Keratinocyte (primary cell): ENCODE results near the gene ZBP1. TPM values are rescaled to one million over a fixed set of nuclear protein-coding genes. Genes with fewer than 3 reads are reported as not detected.

Experiments used
- DNase-seq: peaks from one replicate; pipeline ENCODE4 v3.0.0-alpha.2; 2011; ENCODE audit warnings: low read depth, missing footprints, low spot score
- FAIRE-seq: peaks from 2 replicates; lab custom pipeline; 2011; peaks lifted over from hg19 to GRCh38; lab: Jason Lieb, UNC
- H2AFZ ChIP-seq: 2 replicates; pipeline ENCODE4 v1.6.0; 2012; ENCODE audit warnings: low read length, control low read depth, inconsistent platforms; ENCODE audit not compliant: control insufficient read depth
- H3K27ac ChIP-seq: 2 replicates; pipeline ENCODE4 v1.5.1; 2011; ENCODE audit warnings: low read length; ENCODE audit not compliant: control insufficient read depth, insufficient read depth
- H3K27me3 ChIP-seq: 3 replicates; pipeline ENCODE4 v1.6.0; 2011; ENCODE audit warnings: low read length; ENCODE audit not compliant: control insufficient read depth, insufficient read depth; ENCODE audit errors: extremely low read depth
- H3K36me3 ChIP-seq, 2 experiments: 2 replicates in 1 of 2; 3 replicates in 1 of 2; pipeline ENCODE4 v1.5.1; 2011; ENCODE audit warnings: low read length in 2 of 2, mild to moderate bottlenecking in 1 of 2; ENCODE audit not compliant: control insufficient read depth in 2 of 2, insufficient read depth in 2 of 2; ENCODE audit errors: extremely low read depth in 1 of 2
- H3K4me1 ChIP-seq: 3 replicates; pipeline ENCODE4 v1.5.1; 2011; ENCODE audit warnings: low read length; ENCODE audit not compliant: control insufficient read depth, insufficient read depth; ENCODE audit errors: extremely low read depth
- H3K4me2 ChIP-seq: 3 replicates; pipeline ENCODE4 v1.6.0; 2011; ENCODE audit warnings: low read depth, low read length; ENCODE audit not compliant: control insufficient read depth, insufficient read depth; ENCODE audit errors: extremely low read depth
- H3K4me3 ChIP-seq, 3 experiments: fragments of 200-600 bp in 1 of 3; sonication (generic) in 1 of 3; 2 replicates in 2 of 3; 3 replicates in 1 of 3; pipeline ENCODE4 v1.5.1; 2011 to 2016; ENCODE audit warnings: low read length in 3 of 3, mild to moderate bottlenecking in 3 of 3, control low read depth in 2 of 3, inconsistent platforms in 1 of 3, low read depth in 1 of 3, mixed read lengths in 1 of 3, mixed run types in 1 of 3, moderate library complexity in 1 of 3; ENCODE audit not compliant: control insufficient read depth in 2 of 3, insufficient read depth in 2 of 3; ENCODE audit errors: extremely low read depth in 1 of 3
- H3K79me2 ChIP-seq: 2 replicates; pipeline ENCODE4 v1.6.0; 2012; ENCODE audit warnings: low read length; ENCODE audit not compliant: control insufficient read depth, insufficient read depth
- H3K9ac ChIP-seq: 3 replicates; pipeline ENCODE4 v1.6.0; 2011; ENCODE audit warnings: low read length; ENCODE audit not compliant: control insufficient read depth, insufficient read depth; ENCODE audit errors: extremely low read depth
- H3K9me1 ChIP-seq: 3 replicates; pipeline ENCODE4 v1.6.0; 2011; ENCODE audit warnings: low read length; ENCODE audit not compliant: control insufficient read depth, insufficient read depth; ENCODE audit errors: extremely low read depth
- H3K9me3 ChIP-seq: 2 replicates; pipeline ENCODE4 v1.5.1; 2012; ENCODE audit warnings: low read depth, low read length; ENCODE audit not compliant: control insufficient read depth
- H4K20me1 ChIP-seq: 3 replicates; pipeline ENCODE4 v1.6.0; 2011; ENCODE audit warnings: low read length; ENCODE audit not compliant: control insufficient read depth, insufficient read depth; ENCODE audit errors: extremely low read depth
- CTCF ChIP-seq, 3 experiments: IDR thresholded peaks in 1 of 3; conservative IDR thresholded peaks in 1 of 3; optimal IDR thresholded peaks in 1 of 3; 2 replicates in 2 of 3; 3 replicates in 1 of 3; pipeline versions ENCODE3 to v1.5.1; 2011; ENCODE audit warnings: low read length in 3 of 3, mild to moderate bottlenecking in 3 of 3, moderate library complexity in 2 of 3, control low read depth in 1 of 3, inconsistent platforms in 1 of 3; ENCODE audit not compliant: insufficient read depth in 2 of 3; ENCODE audit errors: extremely low read depth in 1 of 3
- EZH2 ChIP-seq: IDR thresholded peaks from one replicate; pipeline ENCODE4 v1.6.1; 2012; ENCODE audit warnings: inconsistent platforms, mild to moderate bottlenecking, low read length, moderate library complexity
- dilution Hi-C: fragments of 300-500 bp; cut with MboI; formaldehyde crosslinking; loops from one replicate; pipeline ENCODE4 v1.7.0; 2020; ENCODE audit warnings: low sequenced_read_pairs; ENCODE audit not compliant: extremely low pct_ligation_motif_present
- polyA plus RNA-seq, 5 experiments: library from polyadenylated mRNA; depleted of rRNA in 3 of 5; stranded (reverse) in 3 of 5; stranded (forward) in 1 of 5; unstranded in 1 of 5; fragments of >200 nt; gene quantifications; 1 replicate in 1 of 5; 2 replicates in 3 of 5; 3 replicates in 1 of 5; pipeline versions ENCODE4 v1.2.1 to v1.2.3, GENCODE V29; 2011 to 2012; ENCODE audit warnings: missing spikeins in 2 of 5, low read depth in 1 of 5, low replicate concordance in 1 of 5

The ZBP1 gene
- polyA plus RNA-seq, 1 donor (not counting 4 experiments of a cell fraction or from before 2014, with no cell fraction given) = 0.08 TPM

GRCh38 chr20:57667924-57668782, 47.9 kb upstream of the ZBP1 start:
- FAIRE-seq (no peak), DNase-seq (no peak)
- peaks cover 11% of the 10 kb centered on the region for H3K9me1 ChIP-seq
- no peak overlapping the region for H3K4me2 ChIP-seq
- peaks cover 98% of the 10 kb centered on the region for H3K79me2 ChIP-seq
- no peak overlapping the region for H2AFZ ChIP-seq
- peaks cover 24 to 34% of the 10 kb centered on the region in 2 experiments for H3K36me3 ChIP-seq
- peaks cover 82% of the 10 kb centered on the region for H4K20me1 ChIP-seq
- peaks cover 13% of the 10 kb centered on the region for H3K4me1 ChIP-seq
- TF ChIP-seq CTCF (optimal IDR thresholded peaks at IDR 0.05 in 1 of 3, IDR thresholded peaks at IDR 0.05 in 1 of 3, conservative IDR thresholded peaks at IDR 0.05 in 1 of 3; ENCODE audit: extremely low read depth in 1 of 3, insufficient read depth in 2 of 3, low read length in 3 of 3) (no peak), EZH2 (no peak)
- no peak overlapping the region for H3K9ac ChIP-seq
- dilution Hi-C loops = no loop called here
- no peaks in the 10 kb centered on the region for H3K27me3 ChIP-seq
- no peak overlapping the region for H3K27ac ChIP-seq
- H3K4me3 ChIP-seq = no peak overlapping the region
- no peaks in the 10 kb centered on the region for H3K9me3 ChIP-seq

- no peaks in the 10 kb centered on the region for H3K9me3 ChIP-seq
- dilution Hi-C loops = no loop called here
- peaks cover 11% of the 10 kb centered on the region for H3K9me1 ChIP-seq
- DNase-seq (no peak), FAIRE-seq (no peak)
- H3K4me3 ChIP-seq = no peak overlapping the region
- TF ChIP-seq EZH2 (no peak), CTCF (optimal IDR thresholded peaks at IDR 0.05 in 1 of 3, IDR thresholded peaks at IDR 0.05 in 1 of 3, conservative IDR thresholded peaks at IDR 0.05 in 1 of 3; ENCODE audit: extremely low read depth in 1 of 3, insufficient read depth in 2 of 3, low read length in 3 of 3) (no peak)
- peaks cover 77% of the 10 kb centered on the region for H4K20me1 ChIP-seq
- H3K4me1 ChIP-seq = peaks cover 13% of the 10 kb centered on the region
- peaks cover 27 to 37% of the 10 kb centered on the region in 2 experiments for H3K36me3 ChIP-seq
- no peaks in the 10 kb centered on the region for H3K27me3 ChIP-seq
- no peak overlapping the region for H3K4me2 ChIP-seq
- H2AFZ ChIP-seq = no peak overlapping the region
- H3K79me2 ChIP-seq = peaks cover 98% of the 10 kb centered on the region
- no peak overlapping the region for H3K27ac ChIP-seq
- no peak overlapping the region for H3K9ac ChIP-seq
These were observed 47.2 kb upstream of the ZBP1 start for GRCh38 chr20:57667388-57667787.
